Rectal smooth muscle tissue (tissue), 1 donor: ENCODE measurements around the gene PRKAR2A.
"Not testable (repeated sequence)": the region's sequence is repeated elsewhere in the genome, so short reads cannot be mapped to it uniquely, and the experiment has no call there.

ENCODE experiments used
- H3K27ac ChIP-seq: one replicate; pipeline ENCODE4 v1.7.0; 2013; ENCODE audit warnings: low read depth, low read length, inconsistent platforms
- H3K27me3 ChIP-seq: one replicate; pipeline ENCODE4 v1.7.0; 2013; ENCODE audit warnings: low read length; ENCODE audit not compliant: control insufficient read depth, insufficient read depth
- H3K36me3 ChIP-seq: one replicate; pipeline ENCODE4 v1.7.0; 2013; ENCODE audit warnings: low read length; ENCODE audit not compliant: control insufficient read depth, insufficient read depth
- H3K4me1 ChIP-seq: one replicate; pipeline ENCODE4 v1.7.0; 2013; ENCODE audit warnings: low read length; ENCODE audit not compliant: control insufficient read depth, insufficient read depth
- H3K4me3 ChIP-seq: one replicate; pipeline ENCODE4 v1.7.0; 2013; ENCODE audit warnings: low read length
- H3K9ac ChIP-seq: one replicate; pipeline ENCODE4 v1.7.0; 2013; ENCODE audit warnings: low read length

PRKAR2A gene

DNA sequence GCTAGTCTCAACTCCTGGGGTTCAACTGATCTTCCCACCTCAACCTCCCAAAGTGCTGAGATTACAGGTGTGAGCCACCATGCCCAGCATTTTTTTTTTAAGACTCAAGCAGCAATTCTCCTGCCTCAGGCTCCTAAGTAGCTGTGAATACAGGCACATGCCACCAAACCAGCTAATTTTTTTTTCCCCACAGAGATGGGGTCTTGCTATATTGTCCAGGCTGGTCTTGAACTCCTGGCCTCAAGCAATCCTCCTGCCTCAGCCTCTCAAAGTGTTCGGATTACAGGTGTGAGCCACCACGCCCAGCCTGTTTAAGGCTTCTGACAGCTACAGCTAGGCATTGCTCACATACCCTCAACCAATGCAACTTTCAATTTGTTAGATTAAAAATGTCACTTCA is 54.2 kb downstream of the PRKAR2A start:
- H3K9ac ChIP-seq, H3K36me3 ChIP-seq: not testable (repeated sequence)

DNA sequence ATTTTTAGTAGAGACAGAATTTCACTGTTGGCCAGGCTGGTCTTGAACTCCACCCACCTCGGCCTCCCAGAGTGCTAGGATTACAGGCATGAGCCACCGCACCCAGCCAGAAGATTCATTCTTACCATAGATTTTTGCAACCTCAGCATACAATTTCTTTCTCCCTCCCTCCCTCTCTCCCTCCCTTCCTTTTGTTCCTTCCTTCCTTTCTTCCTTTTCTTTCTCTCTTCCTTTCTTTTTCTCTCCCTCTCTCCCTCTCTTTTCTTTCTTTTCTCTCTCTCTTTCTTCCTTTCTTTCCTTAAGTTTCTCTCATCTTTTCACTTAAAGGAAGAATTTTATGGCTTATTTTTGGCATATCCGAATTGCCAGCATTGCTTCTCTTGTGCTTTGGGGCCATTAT is 58.0 kb downstream of the PRKAR2A start:
- peaks cover 3% of the 10 kb centered on the region for H3K36me3 ChIP-seq
- H3K27me3 ChIP-seq, result no peaks in the 10 kb centered on the region
- no peak overlapping the region for H3K4me3 ChIP-seq
- no peaks in the 10 kb centered on the region for H3K4me1 ChIP-seq
- H3K27ac ChIP-seq, result no peak overlapping the region
- H3K9ac ChIP-seq, result no peak overlapping the region

More for the DNA sequence above, 54.2 kb downstream of the PRKAR2A start:
- not testable (repeated sequence) for H3K27ac ChIP-seq, H3K4me3 ChIP-seq, H3K4me1 ChIP-seq, H3K27me3 ChIP-seq

GRCh38 chr3:48788544-48789162 is 59.0 kb downstream of the PRKAR2A start:
- peaks cover 3% of the 10 kb centered on the region for H3K36me3 ChIP-seq
- no peaks in the 10 kb centered on the region for H3K27me3 ChIP-seq
- no peak overlapping the region for H3K9ac ChIP-seq
- no peaks in the 10 kb centered on the region for H3K4me1 ChIP-seq
- no peak overlapping the region for H3K27ac ChIP-seq
- no peak overlapping the region for H3K4me3 ChIP-seq

GRCh38 chr3:48784426-48785120 is 63.1 kb downstream of the PRKAR2A start:
- H3K36me3 ChIP-seq, result peaks cover 5% of the 10 kb centered on the region
- H3K9ac ChIP-seq, result no peak overlapping the region
- no peaks in the 10 kb centered on the region for H3K4me1 ChIP-seq
- no peak overlapping the region for H3K27ac ChIP-seq
- H3K4me3 ChIP-seq, result no peak overlapping the region
- H3K27me3 ChIP-seq, result no peaks in the 10 kb centered on the region

DNA sequence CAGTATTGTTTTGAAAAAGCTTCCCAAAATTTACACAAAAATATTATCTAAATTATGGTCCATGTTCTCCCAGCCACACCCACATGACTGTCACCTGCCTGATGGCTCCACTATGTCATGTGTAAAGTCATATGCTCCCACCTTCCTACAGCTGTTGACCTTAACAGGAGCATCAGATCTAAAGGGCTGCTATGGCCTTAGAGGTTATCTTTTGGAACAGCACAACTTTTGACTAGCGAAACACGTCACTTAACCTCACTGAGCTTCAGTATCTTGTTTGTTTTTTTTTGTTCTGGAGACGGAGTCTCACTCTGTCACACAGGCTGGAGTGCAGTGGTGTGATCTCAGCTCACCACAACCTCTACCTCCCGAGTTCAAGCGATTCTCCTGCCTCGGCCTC is 64.4 kb downstream of the PRKAR2A start:
- Histone ChIP-seq H3K4me1 (no peaks in the 10 kb centered on the region), H3K36me3 (peaks cover 5% of the 10 kb centered on the region), H3K9ac (no peak overlapping the region), H3K27me3 (no peaks in the 10 kb centered on the region), H3K4me3 (no peak overlapping the region), H3K27ac (no peak overlapping the region)

GRCh38 chr3:48782046-48782445 is 65.6 kb downstream of the PRKAR2A start:
- Histone ChIP-seq H3K36me3 (peaks cover 5% of the 10 kb centered on the region), H3K9ac (no peak overlapping the region), H3K4me1 (no peaks in the 10 kb centered on the region), H3K27me3 (no peaks in the 10 kb centered on the region), H3K4me3 (no peak overlapping the region), H3K27ac (no peak overlapping the region)

GRCh38 chr3:48778565-48778964 is 69.1 kb downstream of the PRKAR2A start:
- H3K36me3 ChIP-seq, H3K9ac ChIP-seq, H3K27me3 ChIP-seq, H3K27ac ChIP-seq, H3K4me3 ChIP-seq, H3K4me1 ChIP-seq: not testable (repeated sequence)

DNA sequence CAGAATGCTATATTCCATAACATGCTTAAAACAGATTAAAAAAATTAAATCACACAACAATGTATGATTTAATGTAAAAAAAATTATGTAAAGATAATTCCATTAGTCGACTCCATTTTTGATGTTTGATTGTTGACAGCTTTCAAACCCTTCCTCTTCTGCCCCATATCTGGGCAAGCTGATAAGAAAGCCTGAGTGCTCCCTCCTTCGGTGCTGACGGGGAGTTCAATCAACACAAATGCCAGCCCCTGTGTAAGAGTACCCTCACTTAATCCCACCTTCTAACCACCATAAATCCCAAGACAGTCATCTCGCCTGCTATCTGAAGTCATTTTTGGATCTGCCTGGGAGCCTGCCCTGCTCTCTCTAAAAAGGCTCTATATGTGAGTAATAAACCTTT is 70.8 kb downstream of the PRKAR2A start:
- Histone ChIP-seq H3K27ac (no peak overlapping the region), H3K36me3 (peaks cover 8% of the 10 kb centered on the region), H3K27me3 (no peaks in the 10 kb centered on the region), H3K4me3 (no peak overlapping the region), H3K4me1 (no peaks in the 10 kb centered on the region), H3K9ac (no peak overlapping the region)

DNA sequence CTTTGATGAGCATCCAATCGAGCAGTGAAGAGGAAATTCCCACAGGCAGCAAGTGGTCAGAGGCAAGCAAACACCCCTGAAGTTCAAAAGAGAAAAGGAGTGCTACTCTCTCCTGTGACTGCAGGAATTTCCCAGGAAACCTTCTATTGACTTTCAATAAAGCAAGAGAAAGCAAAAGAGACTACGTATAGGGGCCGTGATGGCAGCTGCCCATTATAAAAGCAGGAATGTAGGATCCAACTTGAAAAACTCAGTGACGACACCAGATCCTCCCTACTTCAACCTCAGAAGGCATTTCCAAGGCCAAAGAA is 77.5 kb downstream of the PRKAR2A start:
- Histone ChIP-seq H3K27ac (no peak overlapping the region), H3K27me3 (no peaks in the 10 kb centered on the region), H3K4me3 (no peak overlapping the region), H3K9ac (no peak overlapping the region), H3K36me3 (peaks cover 18% of the 10 kb centered on the region), H3K4me1 (no peaks in the 10 kb centered on the region)

GRCh38 chr3:48765376-48765775 is 82.3 kb downstream of the PRKAR2A start:
- Histone ChIP-seq H3K4me3 (no peak overlapping the region), H3K27me3 (no peaks in the 10 kb centered on the region), H3K9ac (no peak overlapping the region), H3K36me3 (peaks cover 8% of the 10 kb centered on the region), H3K27ac (no peak overlapping the region), H3K4me1 (no peaks in the 10 kb centered on the region)

DNA sequence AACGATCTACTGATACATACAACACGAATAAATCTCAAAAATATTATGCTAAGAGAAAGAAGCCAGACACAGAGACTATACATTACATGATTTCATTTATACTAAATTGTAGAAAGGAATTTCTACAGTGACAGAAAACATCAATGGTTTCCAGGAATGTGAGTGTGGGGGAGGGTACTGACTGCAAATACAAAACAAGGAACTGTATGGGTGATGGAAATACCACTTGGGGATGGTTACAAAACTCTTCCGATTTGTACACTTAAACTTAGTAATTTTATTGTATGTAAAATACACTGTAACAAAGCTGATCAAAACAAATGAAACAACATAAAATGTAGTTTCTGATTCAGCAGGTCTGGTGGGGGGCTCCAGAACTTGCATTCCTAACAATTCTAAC is 84.9 kb downstream of the PRKAR2A start:
- Histone ChIP-seq H3K27me3 (no peaks in the 10 kb centered on the region), H3K4me3 (no peak overlapping the region), H3K9ac (no peak overlapping the region), H3K4me1 (no peaks in the 10 kb centered on the region), H3K36me3 (peaks cover 6% of the 10 kb centered on the region), H3K27ac (no peak overlapping the region)

GRCh38 chr3:48759991-48760540 is 87.6 kb downstream of the PRKAR2A start:
- H3K9ac ChIP-seq, H3K27ac ChIP-seq, H3K4me3 ChIP-seq, H3K36me3 ChIP-seq, H3K4me1 ChIP-seq, H3K27me3 ChIP-seq: not testable (repeated sequence)

- H3K4me1 ChIP-seq, H3K36me3 ChIP-seq, H3K27me3 ChIP-seq, H3K4me3 ChIP-seq, H3K27ac ChIP-seq, H3K9ac ChIP-seq: not testable (repeated sequence)
Measured at GRCh38 chr3:48759531-48759930, 88.1 kb downstream of the PRKAR2A start.
